H9 (cell line): ENCODE results near the gene RRAGB. TPM values are rescaled to one million over a fixed set of nuclear protein-coding genes. Genes with fewer than 3 reads are reported as not detected.

Source experiments
- DNase-seq: peaks from one replicate; pipeline ENCODE4 v3.0.0-alpha.2; 2017
- H2AFZ ChIP-seq: one replicate; pipeline ENCODE4 v1.6.1; 2013; ENCODE audit warnings: mild to moderate bottlenecking, low read length, control low read depth, moderate library complexity
- H2AK5ac ChIP-seq: 2 replicates; pipeline ENCODE4 v1.6.1; 2013; ENCODE audit warnings: low read length, control low read depth, mixed read lengths; ENCODE audit not compliant: insufficient read length
- H2BK120ac ChIP-seq: one replicate; pipeline ENCODE4 v1.6.1; 2013; ENCODE audit warnings: low read depth, mild to moderate bottlenecking, low read length, control low read depth, inconsistent platforms; ENCODE audit not compliant: poor library complexity, severe bottlenecking
- H2BK12ac ChIP-seq: 2 replicates; pipeline ENCODE4 v1.6.1; 2013; ENCODE audit warnings: low read length, control low read depth, mixed read lengths, low read depth; ENCODE audit not compliant: insufficient read length
- H2BK15ac ChIP-seq: 2 replicates; pipeline ENCODE4 v1.6.1; 2013; ENCODE audit warnings: low read depth, low read length, control low read depth
- H2BK20ac ChIP-seq: one replicate; pipeline ENCODE4 v1.6.1; 2013; ENCODE audit warnings: low read depth, mild to moderate bottlenecking, low read length, control low read depth, inconsistent platforms; ENCODE audit not compliant: poor library complexity, severe bottlenecking
- H2BK5ac ChIP-seq: 2 replicates; pipeline ENCODE4 v1.6.1; 2013; ENCODE audit warnings: low read length, control low read depth, mixed read lengths; ENCODE audit not compliant: insufficient read length
- H3K14ac ChIP-seq: 2 replicates; pipeline ENCODE4 v1.6.1; 2013; ENCODE audit warnings: low read length, control low read depth; ENCODE audit not compliant: insufficient read depth
- H3K18ac ChIP-seq: 2 replicates; pipeline ENCODE4 v1.6.1; 2013; ENCODE audit warnings: low read depth, mild to moderate bottlenecking, mixed read lengths, low read length, control low read depth; ENCODE audit not compliant: insufficient read length
- H3K23ac ChIP-seq: 2 replicates; pipeline ENCODE4 v1.6.1; 2013; ENCODE audit warnings: low read length, control low read depth, mixed read lengths, low read depth; ENCODE audit not compliant: insufficient read length
- H3K23me2 ChIP-seq: 2 replicates; pipeline ENCODE4 v1.6.1; 2013; ENCODE audit warnings: low read depth, mild to moderate bottlenecking, mixed read lengths, low read length, control low read depth; ENCODE audit not compliant: insufficient read length, poor library complexity, severe bottlenecking
- H3K27ac ChIP-seq: 2 replicates; pipeline ENCODE4 v1.5.1; 2013; ENCODE audit warnings: low read length, control low read depth, mixed read lengths, low read depth; ENCODE audit not compliant: insufficient read length
- H3K27me3 ChIP-seq: 2 replicates; pipeline ENCODE4 v1.6.1; 2013; ENCODE audit warnings: low read length, control low read depth, inconsistent platforms; ENCODE audit not compliant: insufficient read depth
- H3K4ac ChIP-seq: 2 replicates; pipeline ENCODE4 v1.6.1; 2013; ENCODE audit warnings: low read depth, mild to moderate bottlenecking, control low read depth, inconsistent platforms, low read length, moderate library complexity
- H3K4me1 ChIP-seq: 2 replicates; pipeline ENCODE4 v1.6.1; 2013; ENCODE audit warnings: low read length, control low read depth, inconsistent platforms; ENCODE audit not compliant: insufficient read depth
- H3K4me2 ChIP-seq: 2 replicates; pipeline ENCODE4 v1.6.1; 2013; ENCODE audit warnings: low read length, control low read depth, mixed read lengths; ENCODE audit not compliant: insufficient read length, insufficient read depth
- H3K56ac ChIP-seq: 2 replicates; pipeline ENCODE4 v1.6.1; 2013; ENCODE audit warnings: low read depth, mild to moderate bottlenecking, mixed read lengths, low read length, control low read depth; ENCODE audit not compliant: insufficient read length
- H3K79me1 ChIP-seq: 2 replicates; pipeline ENCODE4 v1.6.1; 2013; ENCODE audit warnings: low read depth, mild to moderate bottlenecking, moderate library complexity, low read length, control low read depth, inconsistent platforms; ENCODE audit not compliant: insufficient read depth, poor library complexity, severe bottlenecking
- H3K79me2 ChIP-seq: 2 replicates; pipeline ENCODE4 v1.6.1; 2013; ENCODE audit warnings: low read length, control low read depth, inconsistent platforms; ENCODE audit not compliant: insufficient read depth
- H3K9ac ChIP-seq: 2 replicates; pipeline ENCODE4 v1.6.1; 2013; ENCODE audit warnings: low read length, control low read depth, mixed read lengths; ENCODE audit not compliant: insufficient read length; ENCODE audit errors: extremely low read depth
- H3K9me3 ChIP-seq: one replicate; pipeline ENCODE4 v1.6.1; 2013; ENCODE audit warnings: low read depth, low read length, inconsistent platforms; ENCODE audit not compliant: control insufficient read depth
- H3T11ph ChIP-seq: one replicate; pipeline ENCODE4 v1.6.1; 2013; ENCODE audit warnings: mild to moderate bottlenecking, low read length, control low read depth, inconsistent platforms
- H4K20me1 ChIP-seq: one replicate; pipeline ENCODE4 v1.6.1; 2013; ENCODE audit not compliant: control insufficient read depth, insufficient read length, insufficient read depth
- H4K5ac ChIP-seq: 2 replicates; pipeline ENCODE4 v1.6.1; 2013; ENCODE audit warnings: low read depth, mild to moderate bottlenecking, mixed read lengths, low read length, control low read depth; ENCODE audit not compliant: insufficient read length
- H4K8ac ChIP-seq: replicated peaks from 2 replicates; pipeline ENCODE4 v1.6.1; 2013; ENCODE audit warnings: low read length, control low read depth, mixed read lengths, low read depth; ENCODE audit not compliant: insufficient read length
- H4K91ac ChIP-seq: 2 replicates; pipeline ENCODE4 v1.6.1; 2013; ENCODE audit warnings: low read depth, mild to moderate bottlenecking, moderate library complexity, mixed read lengths, low read length, control low read depth; ENCODE audit not compliant: insufficient read length
- H3K27ac Mint-ChIP-seq, 3 experiments: 2 replicates in 2 of 3; 3 replicates in 1 of 3; pipeline ENCODE4 v1.8.0; 2020 to 2021; ENCODE audit warnings: mixed read lengths in 3 of 3, mild to moderate bottlenecking in 1 of 3, moderate library complexity in 1 of 3
- H3K27me3 Mint-ChIP-seq: 2 replicates; pipeline ENCODE4 v1.8.0; 2021; ENCODE audit warnings: low read depth, mild to moderate bottlenecking, moderate library complexity, mixed read lengths
- H3K36me3 Mint-ChIP-seq, 3 experiments: 2 replicates in 2 of 3; 3 replicates in 1 of 3; pipeline ENCODE4 v1.8.0; 2020 to 2021; ENCODE audit warnings: low read depth in 3 of 3, mixed read lengths in 3 of 3; ENCODE audit not compliant: insufficient read depth in 1 of 3
- H3K4me1 Mint-ChIP-seq, 2 experiments: 2 replicates each; pipeline ENCODE4 v1.8.0; 2020; ENCODE audit warnings: mixed read lengths in 2 of 2
- H3K4me3 Mint-ChIP-seq, 2 experiments: 2 replicates in 1 of 2; 3 replicates in 1 of 2; pipeline ENCODE4 v1.8.0; 2020 to 2021; ENCODE audit warnings: mild to moderate bottlenecking in 2 of 2, mixed read lengths in 2 of 2, moderate library complexity in 1 of 2
- H3K9me3 Mint-ChIP-seq, 2 experiments: 2 replicates in 1 of 2; 3 replicates in 1 of 2; pipeline ENCODE4 v1.8.0; 2020; ENCODE audit warnings: mild to moderate bottlenecking in 2 of 2, mixed read lengths in 2 of 2, moderate library complexity in 1 of 2
- CTCF ChIP-seq: fragments of 200-600 bp; sonication (generic); conservative IDR thresholded peaks from 3 replicates; pipeline ENCODE4 v1.8.0; 2021; ENCODE audit warnings: antibody characterized with exemption, mild to moderate bottlenecking
- WGBS: extraction: QIAGEN DNeasy Blood & Tissue Kit; methylation state at CpG from one replicate; pipeline ENCODE4 v1.1.7; 2013; ENCODE audit warnings: missing lambda C conversion rate, low lambda C conversion rate, mixed read lengths; ENCODE audit not compliant: insufficient read length; ENCODE audit errors: extremely low coverage; 5-methylcytosine and 5-hydroxymethylcytosine counted together
- total RNA-seq: library from RNA; stranded (reverse); gene quantifications from 2 replicates; pipeline ENCODE4 v1.2.1, GENCODE V29; 2021

RRAGB gene
- total RNA-seq, 1 experiment from 2014 or later, result 10.3 TPM

- Histone ChIP-seq H3T11ph (no peak overlapping the region), H3K4me2 (no peak overlapping the region), H2AFZ (no peak overlapping the region), H3K4me1 (no peaks in the 10 kb centered on the region), H3K4ac (no peak overlapping the region), H3K23ac (no peak overlapping the region), H3K56ac (no peak overlapping the region), H3K9ac (no peak overlapping the region), H4K91ac (no peak overlapping the region), H2AK5ac (no peak overlapping the region), H3K27ac (no peak overlapping the region), H3K9me3 (peaks cover 42% of the 10 kb centered on the region), H3K27me3 (no peaks in the 10 kb centered on the region), H3K14ac (no peak overlapping the region), H2BK12ac (no peak overlapping the region), H4K5ac (no peak overlapping the region), H4K20me1 (no peaks in the 10 kb centered on the region), H2BK15ac (no peak overlapping the region), H3K79me1 (no peaks in the 10 kb centered on the region), H4K8ac (no peak overlapping the region), H3K79me2 (no peaks in the 10 kb centered on the region), H2BK5ac (no peak overlapping the region), H3K18ac (no peak overlapping the region), H2BK120ac (no peak overlapping the region), H3K23me2 (no peaks in the 10 kb centered on the region), H2BK20ac (no peak overlapping the region)
- peaks cover 15 to 43% (median 28%) of the 10 kb centered on the region in 3 experiments for H3K36me3 Mint-ChIP-seq
- H3K27me3 Mint-ChIP-seq, result no peaks in the 10 kb centered on the region
- DNase-seq, result peak; percentile 33
- no peak for TF ChIP-seq CTCF
- H3K4me1 Mint-ChIP-seq, result no peaks in the 10 kb centered on the region; a peak in 1 of 4 replicates
- no peak overlapping the region; a peak in 1 of 7 replicates for H3K27ac Mint-ChIP-seq
- WGBS, result no CpG with 5 or more reads among the region's 4 CpGs
- H3K4me3 Mint-ChIP-seq, result no peak overlapping the region
- H3K9me3 Mint-ChIP-seq, result peaks cover 60 to 70% of the 10 kb centered on the region in 2 experiments
Measured at GRCh38 chrX:55738969-55739368, 21.4 kb downstream of the RRAGB start.
